Esophagus (tissue), 2 donors: ENCODE measurements around the gene NFU1. TPM values are rescaled to one million over a fixed set of nuclear protein-coding genes. Genes with fewer than 3 reads are reported as not detected.
"Not testable (repeated sequence)": the region's sequence is repeated elsewhere in the genome, so short reads cannot be mapped to it uniquely, and the experiment has no call there.

Experiments used
- H3K27ac ChIP-seq, 2 donors: one replicate each; pipeline ENCODE4 v1.5.1; 2013; ENCODE audit warnings: low read depth in 2 of 2, mild to moderate bottlenecking in 2 of 2, inconsistent platforms in 1 of 2, low read length in 1 of 2, moderate library complexity in 1 of 2
- H3K27me3 ChIP-seq, 2 donors: one replicate each; pipeline ENCODE4 v1.6.1; 2013; ENCODE audit warnings: low read length in 2 of 2, control low read depth in 1 of 2, mild to moderate bottlenecking in 1 of 2; ENCODE audit not compliant: insufficient read depth in 2 of 2, control insufficient read depth in 1 of 2
- H3K36me3 ChIP-seq, 2 donors: one replicate each; pipeline ENCODE4 v1.6.1; 2013; ENCODE audit warnings: low read length in 1 of 2; ENCODE audit not compliant: control insufficient read depth in 2 of 2, insufficient read depth in 2 of 2
- H3K4me1 ChIP-seq, 2 donors: one replicate each; pipeline ENCODE4 v1.6.1; 2013; ENCODE audit warnings: low read length in 1 of 2; ENCODE audit not compliant: control insufficient read depth in 2 of 2, insufficient read depth in 2 of 2
- H3K4me3 ChIP-seq, 2 donors: one replicate each; pipeline ENCODE4 v1.5.1; 2013; ENCODE audit warnings: low read length in 2 of 2, mild to moderate bottlenecking in 2 of 2, low read depth in 1 of 2, moderate library complexity in 1 of 2
- H3K9me3 ChIP-seq, 2 donors: one replicate each; pipeline ENCODE4 v1.6.1; 2013; ENCODE audit warnings: mild to moderate bottlenecking in 2 of 2, low read depth in 1 of 2, low read length in 1 of 2, moderate library complexity in 1 of 2; ENCODE audit not compliant: control insufficient read depth in 2 of 2, insufficient read depth in 1 of 2
- WGBS, 2 donors: extraction: QIAGEN DNeasy Blood & Tissue Kit; methylation state at CpG; one replicate each; pipeline ENCODE4 v1.1.7; 2013; 5-methylcytosine and 5-hydroxymethylcytosine counted together
- polyA plus RNA-seq, 2 donors: library from polyadenylated mRNA; stranded (reverse); fragments of 200-250 nt; gene quantifications; one replicate each; pipeline ENCODE4 v1.2.3, GENCODE V29; 2013
- donor health status: healthy with polysubstance abuse.
- donor health status: Bipolar disorder and iron deficiency.

Gene NFU1
- polyA plus RNA-seq, 2 donors = 27.9 to 33.1 TPM

DNA sequence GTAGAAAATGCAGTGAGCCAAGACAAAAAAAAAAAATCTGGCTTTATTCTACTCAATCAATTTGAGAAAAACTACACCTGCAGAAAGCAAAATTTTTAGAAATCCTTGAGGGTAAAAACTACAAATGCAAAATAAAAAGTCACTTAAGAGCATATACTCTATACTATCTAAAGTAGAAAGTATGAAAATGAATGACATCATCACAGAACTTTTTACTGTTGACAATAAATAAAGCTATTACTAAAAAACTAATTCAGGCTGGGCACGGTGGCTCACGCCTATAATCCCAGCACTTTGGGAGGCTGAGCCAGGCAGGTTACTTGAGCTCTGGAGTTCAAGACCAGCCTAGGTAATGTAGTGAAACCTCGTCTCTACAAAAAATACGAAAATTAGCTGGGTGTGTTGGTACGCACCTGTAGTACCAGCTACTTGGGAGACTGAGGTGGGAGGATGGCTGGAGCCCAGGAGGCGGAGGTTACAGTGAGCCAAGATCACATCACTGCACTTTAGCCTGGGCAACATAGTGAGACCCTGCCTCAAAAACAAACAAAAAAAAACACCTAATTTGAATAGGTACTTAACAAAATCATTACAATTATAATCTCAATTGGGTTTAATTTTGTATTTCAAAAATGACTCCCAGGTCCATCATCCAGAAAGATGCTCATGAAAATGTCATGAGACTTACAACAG is 7.6 kb downstream of the NFU1 start:
- WGBS, 2 donors = 92 to 93% methylated on average over 6 of the region's 6 CpGs

DNA sequence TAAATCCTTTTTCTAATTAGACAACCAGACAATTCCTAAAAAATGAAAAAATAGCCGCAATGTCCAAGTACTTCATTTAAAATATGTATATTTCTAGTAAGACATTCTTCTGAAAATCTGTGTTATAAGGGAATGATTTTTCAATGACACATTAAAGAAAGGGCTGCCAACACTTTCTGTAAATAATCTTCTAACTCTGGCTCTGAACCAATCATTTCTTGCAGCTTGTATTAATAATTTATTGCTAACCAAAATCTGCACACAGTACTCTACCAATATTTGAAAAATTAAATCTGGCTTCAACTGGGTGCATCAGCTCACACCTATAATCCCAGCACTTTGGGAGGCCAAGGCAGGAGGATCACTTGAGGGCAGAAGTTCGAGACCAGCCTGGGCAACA is 8.3 kb downstream of the NFU1 start:
- no peaks in the 10 kb centered on the region for H3K36me3 ChIP-seq
- H3K27ac ChIP-seq = no peak overlapping the region
- H3K4me1 ChIP-seq = no peaks in the 10 kb centered on the region
- no peaks in the 10 kb centered on the region for H3K27me3 ChIP-seq
- H3K9me3 ChIP-seq = no peaks in the 10 kb centered on the region
- H3K4me3 ChIP-seq = no peak overlapping the region
- 75% methylated on average over 2 of the region's 2 CpGs for WGBS, 2 donors

More for the DNA sequence above, 7.6 kb downstream of the NFU1 start:
- H3K9me3 ChIP-seq = no peaks in the 10 kb centered on the region
- no peak overlapping the region for H3K27ac ChIP-seq
- H3K4me3 ChIP-seq = no peak overlapping the region
- no peaks in the 10 kb centered on the region for H3K4me1 ChIP-seq
- H3K27me3 ChIP-seq = no peaks in the 10 kb centered on the region
- no peaks in the 10 kb centered on the region for H3K36me3 ChIP-seq

DNA sequence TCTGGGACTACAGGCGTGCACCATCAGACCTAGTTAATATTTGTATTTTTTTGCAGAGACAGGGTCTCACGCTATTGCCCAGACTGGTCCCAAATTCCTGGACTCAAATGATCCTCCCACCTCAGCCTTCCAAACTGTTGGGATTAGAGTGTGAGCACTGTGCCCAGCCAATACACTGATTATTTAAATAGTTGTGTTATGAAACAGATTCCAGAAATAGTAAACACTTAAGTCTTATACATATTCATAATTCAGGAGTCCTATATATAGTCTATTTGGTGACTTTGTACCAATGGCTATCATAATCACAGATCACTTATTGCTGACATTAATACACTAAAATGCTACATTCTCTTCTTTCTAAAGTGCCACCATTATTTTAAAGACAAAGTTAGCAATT is 12.8 kb downstream of the NFU1 start:
- WGBS, 2 donors = 88 to 93% methylated on average over 2 of the region's 2 CpGs
- H3K4me1 ChIP-seq = no peaks in the 10 kb centered on the region
- no peak overlapping the region for H3K27ac ChIP-seq
- H3K36me3 ChIP-seq = no peaks in the 10 kb centered on the region
- no peak overlapping the region for H3K4me3 ChIP-seq
- no peaks in the 10 kb centered on the region for H3K27me3 ChIP-seq
- H3K9me3 ChIP-seq = no peaks in the 10 kb centered on the region

DNA sequence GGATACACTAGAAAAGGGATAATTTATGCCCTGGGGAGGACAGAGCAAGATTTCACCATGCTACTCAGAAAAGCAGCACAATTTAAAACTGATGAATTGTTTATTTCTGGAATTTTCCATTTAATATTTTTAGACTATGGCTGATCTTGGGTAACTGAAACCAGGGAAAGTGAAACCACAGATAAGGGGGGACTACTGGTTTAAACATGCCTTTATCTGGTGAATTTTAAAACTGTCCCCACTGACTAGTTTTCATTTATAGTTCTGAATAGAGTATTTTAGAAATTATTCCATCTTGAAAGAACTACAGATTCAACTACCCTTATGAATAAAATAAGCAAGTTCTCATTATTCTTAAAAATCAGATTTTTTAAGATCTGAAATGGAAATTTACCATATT is 15.0 kb downstream of the NFU1 start:
- H3K4me3 ChIP-seq = no peak overlapping the region
- H3K9me3 ChIP-seq = no peaks in the 10 kb centered on the region
- no peak overlapping the region for H3K27ac ChIP-seq
- H3K4me1 ChIP-seq = no peaks in the 10 kb centered on the region
- no peaks in the 10 kb centered on the region for H3K36me3 ChIP-seq
- H3K27me3 ChIP-seq = no peaks in the 10 kb centered on the region

DNA sequence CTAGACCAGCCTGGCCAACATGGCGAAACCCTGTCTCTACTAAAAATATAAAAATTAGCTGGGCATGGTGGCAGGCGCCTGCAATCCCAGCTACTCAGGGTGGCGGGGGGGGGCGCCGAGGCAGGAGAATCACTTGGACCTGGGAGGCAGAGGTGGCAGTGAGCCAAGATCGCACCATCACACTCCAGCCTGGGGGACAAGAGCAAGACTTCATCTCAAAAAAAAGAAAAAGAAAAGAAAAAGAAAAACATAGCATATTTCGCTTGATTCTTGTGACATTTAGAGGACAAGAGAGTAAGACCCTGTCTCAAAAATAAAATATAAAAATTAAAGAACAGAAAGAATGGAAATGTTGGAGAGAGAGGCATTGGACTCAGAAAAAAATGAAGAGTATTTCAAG is 18.1 kb downstream of the NFU1 start:
- not testable (repeated sequence) for H3K36me3 ChIP-seq, H3K27me3 ChIP-seq

DNA sequence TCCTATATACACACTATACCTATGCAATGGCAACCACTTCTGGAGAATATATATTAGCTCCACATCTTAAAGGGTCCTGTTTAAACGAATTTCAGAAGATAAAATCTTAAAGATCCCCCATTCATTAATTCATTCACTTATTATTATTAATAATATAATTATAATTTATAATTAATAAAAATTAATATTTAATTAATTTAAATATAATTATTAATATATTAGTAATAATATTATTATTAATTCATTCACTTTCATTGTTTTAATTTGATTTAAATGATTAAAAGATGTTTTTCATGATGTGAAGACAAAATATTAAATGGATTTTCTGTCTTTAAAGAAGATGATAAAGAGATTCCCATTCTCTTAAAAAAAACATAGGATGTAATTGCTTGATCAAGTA is 21.1 kb downstream of the NFU1 start:
- H3K4me1 ChIP-seq = no peaks in the 10 kb centered on the region
- H3K27ac ChIP-seq = no peak overlapping the region
- H3K9me3 ChIP-seq = no peaks in the 10 kb centered on the region
- H3K27me3 ChIP-seq = no peaks in the 10 kb centered on the region
- H3K36me3 ChIP-seq = peaks cover 0 to 4% of the 10 kb centered on the region in 2 donors
- WGBS, 2 donors = 77 to 81% methylated on average over 1 of the region's 1 CpG
- H3K4me3 ChIP-seq = no peak overlapping the region

More for the DNA sequence above, 18.1 kb downstream of the NFU1 start:
- WGBS, 2 donors = 82 to 85% methylated on average over 7 of the region's 7 CpGs
- not testable (repeated sequence) for H3K4me1 ChIP-seq, H3K9me3 ChIP-seq, H3K27ac ChIP-seq, H3K4me3 ChIP-seq

DNA sequence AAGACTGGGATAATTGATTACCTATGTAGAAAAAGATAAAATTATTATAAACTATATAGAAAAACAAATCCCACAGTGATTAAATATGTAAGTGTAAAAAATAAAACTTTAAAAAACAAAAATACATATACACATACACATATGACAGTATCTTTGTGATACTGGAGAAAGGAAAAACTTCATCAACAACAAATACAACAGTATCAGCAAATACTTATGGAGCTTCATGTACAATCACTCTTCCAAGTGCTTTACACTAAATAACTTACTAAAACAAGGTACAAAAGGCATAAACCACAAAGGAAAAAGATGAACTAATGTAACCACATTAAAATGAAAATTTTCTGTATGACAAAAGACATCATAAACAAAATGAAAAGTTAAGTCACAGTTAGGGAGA is 26.1 kb downstream of the NFU1 start:
- H3K4me3 ChIP-seq = no peak overlapping the region
- H3K4me1 ChIP-seq = no peaks in the 10 kb centered on the region
- peaks cover 0 to 7% of the 10 kb centered on the region in 2 donors for H3K36me3 ChIP-seq
- H3K27me3 ChIP-seq = no peaks in the 10 kb centered on the region
- H3K9me3 ChIP-seq = no peaks in the 10 kb centered on the region
- no peak overlapping the region for H3K27ac ChIP-seq

DNA sequence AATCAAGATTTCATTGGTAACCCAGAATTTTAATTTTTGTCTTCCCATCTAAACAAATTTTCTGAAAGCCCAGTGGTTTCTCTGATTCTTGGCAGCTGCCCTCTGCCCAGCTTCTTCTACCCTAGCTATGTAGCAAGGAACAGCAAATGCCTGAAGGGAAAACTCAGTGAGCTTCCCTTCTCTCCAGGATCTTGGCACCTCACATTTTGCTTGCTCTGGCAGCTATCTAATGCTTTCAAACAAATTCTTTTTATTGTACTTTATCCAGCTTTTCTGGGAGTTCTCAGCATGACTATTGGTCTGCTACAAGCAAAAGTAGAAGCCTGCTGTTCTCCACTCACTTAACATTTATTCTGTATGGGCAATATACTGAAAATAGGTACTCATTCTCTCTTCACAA is 31.9 kb downstream of the NFU1 start:
- Histone ChIP-seq H3K36me3 (peaks cover 0 to 3% of the 10 kb centered on the region in 2 donors), H3K27ac (no peak overlapping the region), H3K4me3 (no peak overlapping the region)

DNA sequence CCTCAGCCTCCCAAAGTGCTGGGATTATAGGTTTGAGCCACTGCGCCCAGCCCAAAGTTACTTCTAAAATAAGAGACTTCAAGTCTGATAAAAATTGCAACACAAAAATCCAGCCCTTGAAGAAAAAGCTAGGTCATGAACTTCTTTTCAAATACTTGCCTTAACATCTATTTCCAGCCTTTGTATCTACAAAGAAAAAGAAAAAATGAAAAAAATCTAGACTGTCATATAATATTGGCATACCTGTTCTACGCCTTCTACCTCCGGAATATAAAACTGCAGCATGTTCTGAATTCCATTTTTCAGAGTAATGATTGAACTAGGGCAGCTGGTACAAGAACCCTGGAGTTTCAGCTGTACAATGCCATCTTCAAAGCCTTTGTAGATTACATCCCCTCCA is 37.1 kb downstream of the NFU1 start:
- Histone ChIP-seq H3K36me3 (peaks cover 0 to 6% of the 10 kb centered on the region in 2 donors), H3K27ac (no peak overlapping the region), H3K4me1 (no peaks in the 10 kb centered on the region), H3K4me3 (no peak overlapping the region), H3K27me3 (no peaks in the 10 kb centered on the region), H3K9me3 (no peaks in the 10 kb centered on the region)
- 95 to 96% methylated on average over 3 of the region's 3 CpGs for WGBS, 2 donors

More for the DNA sequence above, 31.9 kb downstream of the NFU1 start:
- Histone ChIP-seq H3K9me3 (no peaks in the 10 kb centered on the region), H3K4me1 (no peaks in the 10 kb centered on the region), H3K27me3 (no peaks in the 10 kb centered on the region)

DNA sequence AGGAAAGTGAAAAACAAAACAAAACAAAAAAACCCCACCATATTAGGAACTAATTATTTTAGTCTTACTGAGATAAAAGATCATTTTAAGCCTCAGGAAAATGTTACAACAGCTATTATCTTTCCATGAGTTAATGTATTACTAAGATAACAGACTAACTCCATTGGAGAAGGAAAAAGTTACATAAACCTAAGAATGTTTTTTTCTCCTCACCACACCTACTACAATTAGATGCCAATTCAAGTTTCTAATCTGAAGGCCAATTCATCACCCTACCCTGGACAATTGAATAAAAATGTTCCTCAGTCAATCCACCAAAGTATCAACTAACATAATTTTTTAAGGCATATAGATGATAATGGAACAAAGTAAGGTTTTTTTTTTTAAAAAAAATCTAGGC is 40.0 kb downstream of the NFU1 start:
- Histone ChIP-seq H3K4me3 (no peak overlapping the region), H3K9me3 (no peaks in the 10 kb centered on the region), H3K27me3 (no peaks in the 10 kb centered on the region), H3K4me1 (no peaks in the 10 kb centered on the region), H3K36me3 (peaks cover 0 to 10% of the 10 kb centered on the region in 2 donors), H3K27ac (no peak overlapping the region)
